GM21825 (cell line): ENCODE measurements around the gene MOK.
"Not testable (repeated sequence)": the region's sequence is repeated elsewhere in the genome, so short reads cannot be mapped to it uniquely, and the experiment has no call there.

ENCODE experiments used
- ATAC-seq: cut with Tn5 transposase; IDR thresholded peaks from one replicate; pipeline ENCODE4 v1.9.1; 2021; ENCODE audit warnings: mild to moderate bottlenecking, moderate library complexity; ENCODE audit not compliant: unreplicated experiment

The MOK gene

DNA sequence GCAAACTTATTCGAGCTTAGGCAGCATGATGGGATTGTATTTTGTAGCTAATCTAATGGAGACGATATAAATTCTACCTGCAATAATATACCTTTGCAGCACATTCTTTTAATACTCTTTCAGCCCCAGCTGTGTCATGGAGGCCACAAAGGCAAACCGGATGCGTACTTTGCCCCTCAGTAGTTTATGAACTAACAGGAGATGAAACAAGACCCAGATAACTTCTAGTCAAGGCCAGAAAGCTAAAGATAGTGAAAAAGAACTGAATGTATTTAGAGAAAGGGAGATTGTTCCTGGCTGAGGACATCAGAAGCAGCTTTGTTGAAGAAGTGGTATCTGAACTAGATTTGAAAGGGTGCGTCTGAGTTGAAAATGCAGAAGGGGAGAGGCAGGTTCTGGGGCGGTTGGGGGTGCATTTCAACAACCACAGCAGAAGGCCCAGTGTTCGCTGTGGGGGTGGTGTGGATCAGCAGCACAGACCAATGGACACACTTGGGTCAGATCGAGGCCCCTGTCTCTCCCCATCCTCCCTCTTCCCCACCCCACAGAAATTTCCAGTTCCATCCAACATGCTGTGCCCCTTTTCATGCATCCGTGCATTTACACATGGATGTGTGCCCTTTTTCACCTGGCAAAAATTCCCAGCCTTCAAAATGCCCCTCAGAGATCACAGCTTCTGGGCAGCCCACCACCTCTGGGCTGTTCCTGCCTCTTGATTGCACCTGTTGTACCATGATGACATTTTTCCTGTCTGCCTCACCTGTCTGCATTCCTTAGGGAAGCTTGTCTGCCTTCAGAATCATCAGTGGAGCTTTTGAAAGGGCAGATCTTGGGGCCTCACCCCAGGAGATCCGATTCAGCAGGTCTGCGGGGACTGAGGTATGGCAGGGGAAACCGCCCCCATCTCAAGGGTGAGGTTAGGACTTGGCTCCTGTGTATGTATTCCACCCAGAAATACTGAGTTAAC is 16.8 kb upstream of the MOK start:
- no peak for ATAC-seq

GRCh38 chr14:102320671-102321455 is 15.9 kb upstream of the MOK start:
- ATAC-seq = no peak

- ATAC-seq = peak; percentile 3
These were observed 15.2 kb upstream of the MOK start for GRCh38 chr14:102320033-102320660.

DNA sequence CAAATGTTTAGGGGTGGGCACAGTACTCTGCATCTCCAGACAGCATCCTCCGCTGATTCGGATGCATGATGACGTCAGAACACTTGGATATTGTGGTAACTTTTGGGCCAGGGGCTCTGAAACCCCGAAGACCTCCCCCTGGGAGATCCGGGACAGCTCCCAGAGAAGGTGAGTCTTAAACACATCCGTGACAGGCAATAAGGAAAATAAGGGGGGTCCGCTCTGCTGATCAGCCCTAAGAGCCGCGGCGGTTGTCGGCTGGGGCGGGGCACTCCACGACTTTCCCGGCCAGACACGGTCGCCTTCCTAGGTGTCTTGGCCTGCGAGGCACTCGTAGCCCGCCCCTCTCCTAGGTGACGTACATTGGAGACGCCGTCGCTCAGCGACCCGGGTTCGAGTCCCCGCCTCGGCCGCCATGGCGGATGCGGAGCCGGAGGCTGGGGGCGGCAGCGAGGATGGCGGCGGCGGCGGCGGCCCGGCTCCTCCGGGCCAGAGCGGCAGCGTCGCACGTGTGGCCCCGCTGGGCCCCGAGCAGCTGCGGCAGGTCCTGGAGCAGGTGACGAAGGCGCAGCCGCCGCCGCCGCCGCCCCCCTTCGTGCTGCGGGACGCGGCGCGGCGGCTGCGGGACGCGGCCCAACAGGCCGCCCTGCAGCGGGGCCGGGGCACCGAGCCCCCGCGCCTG is 14.5 kb upstream of the MOK start, which contains the start of gene ZNF839:
ZNF839 (plus strand) TSS at position 396 of the 682 bp plus-strand sequence; CDS start at position 416, 20 bp downstream.
- ATAC-seq = peak; percentile 48

DNA sequence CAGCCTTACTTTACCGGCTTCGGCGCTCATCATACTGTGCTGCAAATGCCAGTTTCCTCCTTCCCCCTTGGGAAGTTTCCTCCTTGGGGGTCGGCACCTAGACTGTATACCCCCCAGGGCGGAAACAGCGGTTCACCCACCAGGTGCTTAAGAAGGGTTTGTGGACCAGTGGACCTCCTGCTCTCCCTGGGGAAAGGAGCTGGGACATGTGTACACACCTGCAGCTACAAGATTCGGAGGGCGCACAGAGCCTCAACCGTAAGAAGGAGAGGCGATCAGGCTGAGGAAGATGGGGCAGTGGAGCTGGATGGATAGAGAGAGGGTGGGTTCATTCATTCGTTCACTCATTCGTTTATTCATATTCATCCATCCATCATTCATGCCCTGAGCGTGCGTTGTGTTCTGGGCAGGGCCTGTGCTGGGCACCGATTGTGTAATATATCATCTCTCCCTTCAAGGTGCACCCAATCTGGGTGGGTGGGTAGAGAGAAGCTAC is 13.9 kb upstream of the MOK start:
- no peak for ATAC-seq

DNA sequence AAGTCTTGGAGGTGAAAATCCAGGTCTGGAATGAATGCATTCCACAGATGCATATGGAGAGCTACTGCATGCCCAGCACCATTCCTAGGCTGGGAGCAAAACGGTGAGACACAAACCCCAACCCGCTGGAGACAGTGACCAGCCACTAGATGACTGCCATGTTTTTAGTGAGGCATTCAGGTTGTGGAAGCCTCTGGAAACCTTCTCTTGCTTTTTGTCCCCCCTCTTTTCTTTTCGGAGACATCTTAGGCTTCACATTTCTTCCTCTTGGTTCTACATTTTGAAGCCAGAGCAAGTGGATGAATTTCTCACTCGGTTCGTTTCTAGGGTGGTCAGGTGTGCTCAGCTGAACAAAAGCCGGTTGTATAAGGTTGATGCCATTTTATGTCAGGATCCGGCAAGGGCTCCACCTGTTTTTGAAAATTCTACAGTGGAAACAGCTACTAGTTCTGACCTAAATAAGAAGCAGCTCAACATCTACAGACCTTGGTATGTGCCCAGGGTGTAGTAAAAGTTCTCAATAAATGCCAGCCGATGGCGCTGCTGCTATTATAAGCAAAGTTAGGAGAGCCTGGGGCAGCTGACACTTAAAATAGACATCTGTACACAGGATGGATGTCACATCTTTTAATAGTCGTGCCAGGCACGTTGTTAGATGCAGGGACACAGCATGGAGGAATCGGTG is 12.7 kb upstream of the MOK start:
- ATAC-seq = no peak

GRCh38 chr14:102316743-102317563 is 12.0 kb upstream of the MOK start:
- peak; percentile 53 for ATAC-seq

DNA sequence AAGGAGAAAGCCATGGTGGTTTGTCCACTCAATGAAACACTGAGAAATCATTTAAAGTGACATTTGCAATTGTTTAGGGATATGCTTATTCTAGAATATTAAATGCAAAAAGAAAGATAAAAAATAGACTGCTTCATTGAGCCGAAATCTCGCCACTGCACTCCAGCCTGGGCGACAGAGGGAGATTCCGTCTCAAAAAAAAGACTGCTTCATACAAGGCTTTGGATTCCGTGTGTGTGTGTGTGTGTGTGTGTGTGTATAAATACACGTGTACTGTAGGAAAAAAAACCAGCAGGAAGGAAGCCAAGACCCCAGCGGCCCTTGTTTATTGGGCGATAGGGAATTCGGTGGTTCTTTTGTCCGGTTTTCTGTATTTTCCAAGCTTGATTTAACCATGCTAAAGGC is 11.4 kb upstream of the MOK start:
- no peak for ATAC-seq

DNA sequence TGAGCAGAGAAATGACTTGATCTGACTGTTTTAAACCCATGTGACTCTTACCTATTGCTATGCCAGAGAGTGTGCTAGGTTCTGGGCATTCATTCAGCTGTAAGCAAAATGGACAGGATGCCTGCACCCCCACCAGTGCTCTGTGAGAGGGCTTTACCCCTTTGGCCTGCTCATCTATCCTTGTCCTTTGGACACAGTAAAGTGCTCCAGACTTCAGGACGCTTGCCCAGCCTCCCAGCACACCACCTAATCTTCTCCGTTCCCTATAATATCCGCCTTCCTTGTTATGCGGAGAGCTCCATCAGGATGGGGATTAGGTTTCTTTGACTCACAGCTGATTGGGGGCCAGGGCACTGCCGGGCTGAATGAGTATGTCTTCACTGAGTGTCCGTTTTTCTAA is 10.2 kb upstream of the MOK start:
- no peak for ATAC-seq

GRCh38 chr14:102314242-102315011 is 9.5 kb upstream of the MOK start:
- ATAC-seq = peak; percentile 49

- ATAC-seq = no peak
These were observed 1.3 kb downstream of the MOK start for GRCh38 chr14:102303664-102304063.

DNA sequence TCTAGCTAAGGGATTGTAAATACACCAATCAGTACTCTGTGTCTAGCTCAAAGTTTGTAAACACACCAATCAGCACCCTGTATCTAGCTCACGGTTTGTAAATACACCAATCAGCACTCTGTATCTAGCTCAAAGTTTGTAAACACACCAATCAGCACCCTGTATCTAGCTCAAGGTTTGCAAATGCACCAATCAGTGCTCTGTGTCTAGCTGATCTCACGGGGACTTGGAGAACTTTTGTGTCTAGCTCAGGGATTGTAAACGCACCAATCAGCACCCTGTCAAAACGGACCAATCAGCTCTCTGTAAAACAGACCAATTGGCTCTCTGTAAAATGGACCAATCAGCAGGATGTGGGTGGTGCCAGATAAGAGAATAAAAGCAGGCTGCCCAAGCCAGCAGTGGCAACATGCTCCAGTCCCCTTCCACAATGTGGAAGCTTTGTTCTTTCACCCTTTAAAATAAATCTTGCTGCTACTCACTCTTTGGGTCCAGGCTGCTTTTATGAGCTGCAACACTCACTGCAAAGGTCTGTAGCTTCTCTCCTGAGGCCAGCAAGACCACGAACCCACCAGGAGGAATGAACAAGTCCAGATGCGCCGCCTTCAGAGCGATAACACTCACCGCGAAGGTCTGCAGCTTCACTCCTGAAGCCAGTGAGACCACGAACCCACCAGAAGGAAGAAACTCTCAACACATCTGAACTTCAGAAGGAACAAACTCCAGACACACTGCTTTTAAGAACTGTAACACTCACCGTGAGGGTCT is 6.5 kb downstream of the MOK start:
- not testable (repeated sequence) for ATAC-seq

- no peak for ATAC-seq
These were observed 7.4 kb downstream of the MOK start for GRCh38 chr14:102297436-102298170.

DNA sequence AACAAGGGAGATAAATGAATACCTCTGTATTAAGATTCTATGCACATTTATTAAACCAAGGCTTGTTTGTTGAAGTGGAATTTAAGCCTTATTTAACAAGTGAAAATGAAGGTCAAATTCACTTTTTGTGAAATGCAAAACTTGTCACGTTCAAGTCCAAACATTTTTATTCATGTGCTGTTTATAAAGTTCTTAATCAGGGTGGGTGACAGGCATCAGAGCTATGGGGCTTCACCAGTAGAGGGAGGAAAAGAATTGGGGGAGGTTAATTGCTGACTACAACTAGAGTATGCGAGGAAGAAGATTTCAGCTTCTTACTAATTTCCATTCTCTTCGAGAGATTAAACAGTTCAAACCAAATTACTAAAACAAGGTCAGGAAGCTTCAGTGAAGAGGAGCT is 9.7 kb downstream of the MOK start:
- no peak for ATAC-seq

DNA sequence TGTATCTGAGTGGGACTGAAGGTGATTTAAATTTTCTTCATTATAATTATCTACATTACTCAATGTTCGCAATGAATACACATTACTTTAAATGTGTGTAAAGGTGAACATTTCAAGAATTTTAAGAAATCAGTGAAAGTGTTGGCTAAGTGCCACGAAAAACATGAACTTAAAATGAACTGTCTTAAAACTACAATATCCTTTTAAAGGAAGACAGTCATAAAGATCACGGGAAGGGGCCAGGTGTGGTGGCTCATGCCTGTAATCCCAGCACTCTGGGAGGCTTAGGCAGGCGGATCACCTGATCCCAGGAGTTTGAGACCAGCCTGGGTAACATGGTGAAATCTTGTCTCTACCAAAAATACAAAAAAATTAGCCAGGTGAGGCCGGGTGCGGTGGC is 11.2 kb downstream of the MOK start:
- no peak for ATAC-seq

DNA sequence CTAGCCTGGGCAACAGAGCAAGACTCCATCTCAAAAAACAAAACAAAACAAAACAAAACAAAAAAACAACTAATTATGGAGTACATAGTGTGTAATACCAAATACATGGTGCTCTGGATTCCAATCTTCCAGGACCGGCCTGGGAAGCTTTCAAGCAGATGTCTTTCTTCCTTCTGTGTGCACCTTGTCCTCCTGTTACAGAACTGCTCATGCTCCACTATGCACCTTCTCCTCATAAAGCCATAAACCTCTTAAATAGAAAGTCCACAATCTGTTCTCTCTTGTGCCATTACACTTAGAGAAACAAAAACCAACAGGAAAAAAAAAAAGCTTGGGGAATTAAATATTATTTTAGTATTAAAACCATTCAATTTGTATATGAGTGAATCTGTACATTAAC is 12.5 kb downstream of the MOK start:
- no peak for ATAC-seq

GRCh38 chr14:102288139-102288538 is 16.8 kb downstream of the MOK start:
- ATAC-seq = no peak
